Loucy (cell line): ENCODE data around the gene PSAPL1.

ENCODE experiments used
- H2AFZ ChIP-seq: fragments of 200-600 bp; sonication (generic); 2 replicates; pipeline ENCODE4 v1.6.0; 2016; ENCODE audit warnings: antibody characterized with exemption, mild to moderate bottlenecking, low read length, moderate library complexity
- H3F3A ChIP-seq: fragments of 200-600 bp; 2 replicates; pipeline ENCODE4 v1.6.0; 2016; ENCODE audit warnings: antibody characterized with exemption, low read depth, mild to moderate bottlenecking
- H3K27me3 ChIP-seq: fragments of 200-600 bp; sonication (generic); 2 replicates; pipeline ENCODE4 v1.6.1; 2014; ENCODE audit warnings: low read length, mild to moderate bottlenecking; ENCODE audit not compliant: insufficient read depth, poor library complexity, severe bottlenecking
- H3K36me3 ChIP-seq: fragments of 200-600 bp; sonication (generic); 2 replicates; pipeline ENCODE4 v1.6.1; 2016; ENCODE audit warnings: low read length; ENCODE audit not compliant: insufficient read depth
- H3K4me1 ChIP-seq: fragments of 200-600 bp; sonication (generic); 2 replicates; pipeline ENCODE4 v1.5.1; 2014; ENCODE audit warnings: low read length, mild to moderate bottlenecking; ENCODE audit not compliant: insufficient read depth, poor library complexity, severe bottlenecking
- H3K4me2 ChIP-seq: fragments of 200-600 bp; sonication (generic); 2 replicates; pipeline ENCODE4 v1.6.0; 2014; ENCODE audit warnings: antibody characterized with exemption, low read length, low read depth, mild to moderate bottlenecking; ENCODE audit not compliant: poor library complexity, severe bottlenecking
- H3K4me3 ChIP-seq: fragments of 200-600 bp; sonication (generic); 2 replicates; pipeline ENCODE4 v1.5.1; 2014; ENCODE audit warnings: low read length, mild to moderate bottlenecking, mixed read lengths; ENCODE audit not compliant: poor library complexity, severe bottlenecking
- H3K79me2 ChIP-seq: fragments of 200-600 bp; sonication (generic); 2 replicates; pipeline ENCODE4 v1.6.1; 2014; ENCODE audit warnings: low read length; ENCODE audit not compliant: insufficient read depth
- H3K9ac ChIP-seq: fragments of 200-600 bp; sonication (generic); 2 replicates; pipeline ENCODE4 v1.6.0; 2014; ENCODE audit warnings: mild to moderate bottlenecking, low read depth, low read length, moderate library complexity; ENCODE audit not compliant: poor library complexity, severe bottlenecking
- H3K9me2 ChIP-seq: fragments of 200-600 bp; sonication (generic); replicated peaks from 2 replicates; pipeline ENCODE4 v1.6.1; 2016; ENCODE audit warnings: low read depth, low read length, mixed read lengths
- H3K9me3 ChIP-seq: fragments of 200-600 bp; sonication (generic); 2 replicates; pipeline ENCODE4 v1.6.1; 2014; ENCODE audit warnings: mild to moderate bottlenecking, antibody characterized with exemption, low read length, low read depth; ENCODE audit not compliant: insufficient read depth
- H4K20me1 ChIP-seq: fragments of 200-600 bp; sonication (generic); 2 replicates; pipeline ENCODE4 v1.6.0; 2014; ENCODE audit warnings: antibody characterized with exemption, low read length, mild to moderate bottlenecking; ENCODE audit not compliant: insufficient read depth, poor library complexity, severe bottlenecking
- EZH2phosphoT487 ChIP-seq: fragments of 200-600 bp; IDR thresholded peaks from 2 replicates; pipeline ENCODE4 v1.6.1; 2018; ENCODE audit warnings: antibody characterized with exemption, mild to moderate bottlenecking, moderate library complexity, borderline replicate concordance
- TF ChIP-seq, protein P1 (sequence below): fragments of 200-600 bp; sonication (generic); conservative IDR thresholded peaks from 2 replicates; pipeline ENCODE4 v1.5.1; 2014; ENCODE audit warnings: mild to moderate bottlenecking, antibody characterized with exemption, low read length

PSAPL1 gene, protein sequence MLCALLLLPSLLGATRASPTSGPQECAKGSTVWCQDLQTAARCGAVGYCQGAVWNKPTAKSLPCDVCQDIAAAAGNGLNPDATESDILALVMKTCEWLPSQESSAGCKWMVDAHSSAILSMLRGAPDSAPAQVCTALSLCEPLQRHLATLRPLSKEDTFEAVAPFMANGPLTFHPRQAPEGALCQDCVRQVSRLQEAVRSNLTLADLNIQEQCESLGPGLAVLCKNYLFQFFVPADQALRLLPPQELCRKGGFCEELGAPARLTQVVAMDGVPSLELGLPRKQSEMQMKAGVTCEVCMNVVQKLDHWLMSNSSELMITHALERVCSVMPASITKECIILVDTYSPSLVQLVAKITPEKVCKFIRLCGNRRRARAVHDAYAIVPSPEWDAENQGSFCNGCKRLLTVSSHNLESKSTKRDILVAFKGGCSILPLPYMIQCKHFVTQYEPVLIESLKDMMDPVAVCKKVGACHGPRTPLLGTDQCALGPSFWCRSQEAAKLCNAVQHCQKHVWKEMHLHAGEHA

DNA sequence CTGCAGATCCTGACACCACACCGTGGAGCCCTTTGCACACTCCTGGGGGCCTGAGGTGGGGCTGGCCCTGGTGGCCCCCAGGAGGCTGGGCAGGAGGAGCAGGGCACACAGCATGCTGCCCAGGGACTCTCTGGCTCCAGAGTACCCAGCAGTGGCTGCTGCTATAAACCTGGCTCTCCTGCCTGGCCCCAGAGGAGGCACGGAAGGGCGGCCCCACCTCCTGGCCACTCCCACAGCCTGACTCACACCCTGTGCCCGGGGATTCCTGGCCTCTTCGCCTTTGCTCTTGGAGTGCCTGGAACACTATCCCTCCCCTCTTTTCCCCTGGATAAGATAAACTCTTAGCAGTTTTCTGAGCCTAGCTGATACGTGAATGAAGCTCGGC lies at the start of gene PSAPL1:
Gene PSAPL1 (minus strand): TSS at position 165 of the 385 bp plus-strand sequence. CDS start 51 bp downstream, at position 114.
- TF ChIP-seq, protein P1, sequence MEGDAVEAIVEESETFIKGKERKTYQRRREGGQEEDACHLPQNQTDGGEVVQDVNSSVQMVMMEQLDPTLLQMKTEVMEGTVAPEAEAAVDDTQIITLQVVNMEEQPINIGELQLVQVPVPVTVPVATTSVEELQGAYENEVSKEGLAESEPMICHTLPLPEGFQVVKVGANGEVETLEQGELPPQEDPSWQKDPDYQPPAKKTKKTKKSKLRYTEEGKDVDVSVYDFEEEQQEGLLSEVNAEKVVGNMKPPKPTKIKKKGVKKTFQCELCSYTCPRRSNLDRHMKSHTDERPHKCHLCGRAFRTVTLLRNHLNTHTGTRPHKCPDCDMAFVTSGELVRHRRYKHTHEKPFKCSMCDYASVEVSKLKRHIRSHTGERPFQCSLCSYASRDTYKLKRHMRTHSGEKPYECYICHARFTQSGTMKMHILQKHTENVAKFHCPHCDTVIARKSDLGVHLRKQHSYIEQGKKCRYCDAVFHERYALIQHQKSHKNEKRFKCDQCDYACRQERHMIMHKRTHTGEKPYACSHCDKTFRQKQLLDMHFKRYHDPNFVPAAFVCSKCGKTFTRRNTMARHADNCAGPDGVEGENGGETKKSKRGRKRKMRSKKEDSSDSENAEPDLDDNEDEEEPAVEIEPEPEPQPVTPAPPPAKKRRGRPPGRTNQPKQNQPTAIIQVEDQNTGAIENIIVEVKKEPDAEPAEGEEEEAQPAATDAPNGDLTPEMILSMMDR, result no peak
- TF ChIP-seq EZH2phosphoT487, result no peak
- no peak within 1 kb of the TSS for H2AFZ ChIP-seq
- H3K9ac ChIP-seq, result no peak within 1 kb of the TSS
- no peaks in the 10 kb centered on the region for H3K79me2 ChIP-seq
- H3K4me2 ChIP-seq, result no peak within 1 kb of the TSS
- H3K9me2 ChIP-seq, result no peaks in the 10 kb centered on the region
- H3K36me3 ChIP-seq, result no peaks in the 10 kb centered on the region
- H4K20me1 ChIP-seq, result no peaks in the 10 kb centered on the region
- H3K4me3 ChIP-seq, result no peak within 1 kb of the TSS
- no peaks in the 10 kb centered on the region for H3K4me1 ChIP-seq
- H3K27me3 ChIP-seq, result no peaks in the 10 kb centered on the region
- H3F3A ChIP-seq, result no peaks in the 10 kb centered on the region
- peaks cover 7% of the 10 kb centered on the region; the same call in 1 of the 2 replicates for H3K9me3 ChIP-seq

DNA sequence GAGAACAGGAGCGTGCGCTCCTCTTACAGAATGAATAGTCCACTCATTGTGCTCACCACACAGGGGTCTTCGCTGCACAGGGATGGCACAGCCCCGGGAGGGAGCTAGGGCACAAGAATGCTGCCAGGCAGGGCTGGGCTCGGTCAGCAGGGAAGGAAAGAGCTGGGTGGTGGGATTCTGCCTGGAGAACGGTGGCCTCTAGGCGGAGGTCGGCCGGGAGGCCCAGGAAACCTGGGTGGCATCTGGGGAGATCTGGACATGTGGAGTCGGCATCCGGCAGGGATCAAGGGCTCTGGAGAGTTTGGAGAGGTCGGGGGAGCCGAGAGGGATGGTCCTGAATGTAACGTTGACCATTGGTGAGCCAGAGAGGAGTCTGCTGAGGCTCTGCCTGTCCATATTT lies 46.5 kb upstream of the PSAPL1 start:
- H3K9ac ChIP-seq, result no peak overlapping the region
- peaks cover 8% of the 10 kb centered on the region; the same call in 1 of the 2 replicates for H3K9me3 ChIP-seq
- H3K79me2 ChIP-seq, result no peaks in the 10 kb centered on the region
- no peak overlapping the region for H2AFZ ChIP-seq
- TF ChIP-seq EZH2phosphoT487, result no peak
- TF ChIP-seq, protein P1, result no peak
- H3K9me2 ChIP-seq, result no peaks in the 10 kb centered on the region
- no peaks in the 10 kb centered on the region for H3K4me1 ChIP-seq
- H3F3A ChIP-seq, result no peaks in the 10 kb centered on the region
- H3K4me2 ChIP-seq, result no peak overlapping the region
- no peaks in the 10 kb centered on the region for H4K20me1 ChIP-seq
- no peaks in the 10 kb centered on the region for H3K36me3 ChIP-seq
- no peaks in the 10 kb centered on the region for H3K27me3 ChIP-seq
- H3K4me3 ChIP-seq, result no peak overlapping the region

DNA sequence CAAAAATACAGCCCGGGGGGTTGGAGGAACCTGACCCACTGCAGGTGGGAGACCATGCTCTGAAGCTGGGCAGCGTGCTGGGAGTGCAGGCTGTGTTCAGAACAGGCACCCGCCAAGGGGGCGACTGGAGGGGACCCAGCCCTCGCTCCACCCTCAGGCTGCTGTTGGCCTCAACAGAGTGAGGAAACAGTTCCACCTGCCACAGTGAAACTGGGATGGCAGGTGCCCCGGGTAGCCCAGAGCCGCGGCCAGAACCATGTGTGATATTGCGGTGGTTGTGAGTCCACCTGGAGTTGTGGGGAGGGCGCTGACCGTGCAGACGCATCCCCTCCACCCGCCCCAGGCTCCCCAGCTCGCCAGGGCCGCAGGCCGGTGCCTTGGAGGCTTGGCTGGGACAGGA lies 45.7 kb upstream of the PSAPL1 start:
- no peak overlapping the region for H3K4me2 ChIP-seq
- H3K4me1 ChIP-seq, result no peaks in the 10 kb centered on the region
- no peaks in the 10 kb centered on the region for H3K9me2 ChIP-seq
- H3K36me3 ChIP-seq, result no peaks in the 10 kb centered on the region
- TF ChIP-seq, protein P1, result no peak
- no peak for TF ChIP-seq EZH2phosphoT487
- peaks cover 5% of the 10 kb centered on the region; the same call in 1 of the 2 replicates for H3K9me3 ChIP-seq
- no peaks in the 10 kb centered on the region for H3F3A ChIP-seq
- H4K20me1 ChIP-seq, result no peaks in the 10 kb centered on the region
- H3K4me3 ChIP-seq, result no peak overlapping the region
- no peak overlapping the region for H2AFZ ChIP-seq
- no peaks in the 10 kb centered on the region for H3K79me2 ChIP-seq
- no peaks in the 10 kb centered on the region for H3K27me3 ChIP-seq
- no peak overlapping the region for H3K9ac ChIP-seq
